T-helper 22 cell (primary cell): Measurements from ENCODE around the gene S100A3.

ENCODE experiments used
- DNase-seq: peaks from one replicate; pipeline ENCODE4 v3.0.0-alpha.2; 2020; ENCODE audit warnings: low read depth

Gene S100A3

GRCh38 chr1:153509036-153509435 lies 40.0 kb downstream of the S100A3 start:
- DNase-seq, result no peak

- no peak for DNase-seq
These were observed 41.0 kb downstream of the S100A3 start for GRCh38 chr1:153507926-153508583.

- no peak for DNase-seq
These were observed 42.1 kb downstream of the S100A3 start for GRCh38 chr1:153506831-153507413.

- no peak for DNase-seq
These were observed 42.7 kb downstream of the S100A3 start for GRCh38 chr1:153506386-153506785.

- DNase-seq, result no peak
These were observed 43.5 kb downstream of the S100A3 start for GRCh38 chr1:153505576-153505975.

GRCh38 chr1:153503766-153504165 lies 45.3 kb downstream of the S100A3 start:
- no peak for DNase-seq

- DNase-seq, result no peak
These were observed 50.3 kb downstream of the S100A3 start for GRCh38 chr1:153498746-153499145.
